Measurements from ENCODE around the gene CES3. TPM values are rescaled to one million over a fixed set of nuclear protein-coding genes. Genes with fewer than 3 reads are reported as not detected.
"Not testable (repeated sequence)": the region's sequence is repeated elsewhere in the genome, so short reads cannot be mapped to it uniquely, and the experiment has no call there.

CES3 gene
- total RNA-seq, 1 experiment from 2014 or later, result 3.7 TPM

DNA sequence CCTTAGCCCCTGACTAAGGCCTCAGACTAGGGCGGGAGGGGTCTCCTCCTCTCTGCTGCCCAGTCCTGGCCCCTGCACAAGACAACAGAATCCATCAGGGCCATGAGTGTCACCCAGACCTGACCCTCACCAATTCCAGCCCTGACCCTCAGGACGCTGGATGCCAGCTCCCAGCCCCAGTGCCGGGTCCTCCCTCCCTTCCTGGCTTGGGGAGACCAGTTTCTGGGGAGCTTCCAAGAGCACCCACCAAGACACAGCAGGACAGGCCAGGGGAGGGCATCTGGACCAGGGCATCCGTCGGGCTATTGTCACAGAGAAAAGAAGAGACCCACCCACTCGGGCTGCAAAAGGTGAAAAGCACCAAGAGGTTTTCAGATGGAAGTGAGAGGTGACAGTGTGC lies 12.7 kb downstream of the CES3 start:
- no peak overlapping the region for H2BK20ac ChIP-seq (ENCODE audit: low read depth, low read length, poor library complexity, severe bottlenecking)
- no peak overlapping the region for H4K5ac ChIP-seq (ENCODE audit: insufficient read length, low read depth, low read length)
- Mint-ChIP-seq H3K9me3 (no peaks in the 10 kb centered on the region; a peak in 1 of 5 replicates), H3K4me1 (peaks cover 10 to 12% of the 10 kb centered on the region in 2 experiments), H3K27me3 (ENCODE audit: low read depth) (peaks cover 7% of the 10 kb centered on the region), H3K4me3 (no peak overlapping the region), H3K27ac (no peak overlapping the region), H3K36me3 (ENCODE audit: insufficient read depth in 1 of 3, low read depth in 3 of 3) (no peaks in the 10 kb centered on the region)
- no peak overlapping the region for H2BK15ac ChIP-seq (ENCODE audit: low read depth, low read length)
- H3K9me3 ChIP-seq (ENCODE audit: control insufficient read depth, low read depth, low read length), result no peaks in the 10 kb centered on the region
- H3K23ac ChIP-seq (ENCODE audit: insufficient read length, low read depth, low read length), result no peak overlapping the region
- no peak overlapping the region for H3K4me2 ChIP-seq (ENCODE audit: insufficient read depth, insufficient read length, low read length)
- no peak overlapping the region for H3K14ac ChIP-seq (ENCODE audit: insufficient read depth, low read length)
- H3K79me2 ChIP-seq (ENCODE audit: insufficient read depth, low read length), result no peaks in the 10 kb centered on the region
- no peak overlapping the region for H3K56ac ChIP-seq (ENCODE audit: insufficient read length, low read depth, low read length)
- H3K9ac ChIP-seq (ENCODE audit: extremely low read depth, insufficient read length, low read length), result no peak overlapping the region
- H4K91ac ChIP-seq (ENCODE audit: insufficient read length, low read depth, low read length), result no peak overlapping the region
- H2BK120ac ChIP-seq (ENCODE audit: low read depth, low read length, poor library complexity, severe bottlenecking), result no peak overlapping the region
- no peak overlapping the region for H2BK5ac ChIP-seq (ENCODE audit: insufficient read length, low read length)
- no peaks in the 10 kb centered on the region for H4K20me1 ChIP-seq (ENCODE audit: control insufficient read depth, insufficient read depth, insufficient read length)
- TF ChIP-seq, protein P1, sequence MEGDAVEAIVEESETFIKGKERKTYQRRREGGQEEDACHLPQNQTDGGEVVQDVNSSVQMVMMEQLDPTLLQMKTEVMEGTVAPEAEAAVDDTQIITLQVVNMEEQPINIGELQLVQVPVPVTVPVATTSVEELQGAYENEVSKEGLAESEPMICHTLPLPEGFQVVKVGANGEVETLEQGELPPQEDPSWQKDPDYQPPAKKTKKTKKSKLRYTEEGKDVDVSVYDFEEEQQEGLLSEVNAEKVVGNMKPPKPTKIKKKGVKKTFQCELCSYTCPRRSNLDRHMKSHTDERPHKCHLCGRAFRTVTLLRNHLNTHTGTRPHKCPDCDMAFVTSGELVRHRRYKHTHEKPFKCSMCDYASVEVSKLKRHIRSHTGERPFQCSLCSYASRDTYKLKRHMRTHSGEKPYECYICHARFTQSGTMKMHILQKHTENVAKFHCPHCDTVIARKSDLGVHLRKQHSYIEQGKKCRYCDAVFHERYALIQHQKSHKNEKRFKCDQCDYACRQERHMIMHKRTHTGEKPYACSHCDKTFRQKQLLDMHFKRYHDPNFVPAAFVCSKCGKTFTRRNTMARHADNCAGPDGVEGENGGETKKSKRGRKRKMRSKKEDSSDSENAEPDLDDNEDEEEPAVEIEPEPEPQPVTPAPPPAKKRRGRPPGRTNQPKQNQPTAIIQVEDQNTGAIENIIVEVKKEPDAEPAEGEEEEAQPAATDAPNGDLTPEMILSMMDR (conservative IDR thresholded peaks at IDR 0.05), result no peak
- H3K27ac ChIP-seq (ENCODE audit: insufficient read length, low read depth, low read length), result no peak overlapping the region
- no peaks in the 10 kb centered on the region for H3K23me2 ChIP-seq (ENCODE audit: insufficient read length, low read depth, low read length, poor library complexity, severe bottlenecking)
- H2BK12ac ChIP-seq (ENCODE audit: insufficient read length, low read depth, low read length), result no peak overlapping the region
- H2AK5ac ChIP-seq (ENCODE audit: insufficient read length, low read length), result no peak overlapping the region
- H4K8ac ChIP-seq (replicated peaks; ENCODE audit: insufficient read length, low read depth, low read length), result no peak overlapping the region
- H3K27me3 ChIP-seq (ENCODE audit: insufficient read depth, low read length), result no peaks in the 10 kb centered on the region
- no peak overlapping the region for H2AFZ ChIP-seq (ENCODE audit: low read length)
- H3K4me1 ChIP-seq (ENCODE audit: insufficient read depth, low read length), result no peaks in the 10 kb centered on the region; the same call in 1 of the 2 replicates
- H3K18ac ChIP-seq (ENCODE audit: insufficient read length, low read depth, low read length), result no peak overlapping the region
- DNase-seq, result no peak
- no CpG with 5 or more reads among the region's 6 CpGs for WGBS (ENCODE audit: extremely low coverage, insufficient read length, low lambda C conversion rate)
- H3K4ac ChIP-seq (ENCODE audit: low read depth, low read length), result no peak overlapping the region
- H3K79me1 ChIP-seq (ENCODE audit: insufficient read depth, low read depth, low read length, poor library complexity, severe bottlenecking), result no peaks in the 10 kb centered on the region
- no peak overlapping the region for H3T11ph ChIP-seq (ENCODE audit: low read length)

DNA sequence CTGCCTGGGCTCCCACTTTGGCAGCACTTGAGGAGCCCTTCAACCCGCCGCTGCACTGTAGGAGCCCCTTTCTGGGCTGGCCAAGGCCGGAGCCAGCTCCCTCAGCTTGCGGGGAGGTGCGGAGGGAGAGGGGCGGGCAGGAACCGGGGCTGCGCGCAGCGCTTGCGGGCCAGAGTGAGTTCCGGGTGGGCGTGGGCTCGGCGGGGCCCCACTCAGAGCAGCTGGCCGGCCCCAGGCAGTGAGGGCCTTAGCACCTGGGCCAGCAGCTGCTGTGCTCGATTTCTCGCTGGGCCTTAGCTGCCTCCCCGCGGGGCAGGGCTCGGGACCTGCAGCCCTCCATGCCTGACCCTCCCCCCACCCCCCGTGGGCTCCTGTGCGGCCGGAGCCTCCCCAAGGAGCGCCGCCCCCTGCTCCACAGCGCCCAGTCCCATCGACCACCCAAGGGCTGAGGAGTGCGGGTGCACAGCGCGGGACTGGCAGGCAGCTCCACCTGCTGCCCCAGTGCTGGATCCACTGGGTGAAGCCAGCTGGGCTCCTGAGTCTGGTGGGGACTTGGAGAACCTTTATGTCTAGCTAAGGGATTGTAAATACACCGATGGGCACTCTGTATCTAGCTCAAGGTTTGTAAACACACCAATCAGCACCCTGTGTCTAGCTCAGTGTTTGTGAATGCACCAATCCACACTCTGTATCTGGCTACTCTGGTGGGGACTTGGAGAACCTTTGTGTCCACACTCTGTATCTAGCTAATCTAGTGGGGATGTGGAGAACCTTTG lies 13.3 kb downstream of the CES3 start:
- not testable (repeated sequence) for H4K8ac ChIP-seq (replicated peaks; ENCODE audit: insufficient read length, low read depth, low read length); H2BK15ac ChIP-seq (ENCODE audit: low read depth, low read length); H3K27ac ChIP-seq (ENCODE audit: insufficient read length, low read depth, low read length); H3K36me3 Mint-ChIP-seq (ENCODE audit: insufficient read depth in 1 of 3, low read depth in 3 of 3); H2BK120ac ChIP-seq (ENCODE audit: low read depth, low read length, poor library complexity, severe bottlenecking); H3K79me1 ChIP-seq (ENCODE audit: insufficient read depth, low read depth, low read length, poor library complexity, severe bottlenecking); DNase-seq; H3K4me1 ChIP-seq (ENCODE audit: insufficient read depth, low read length); H2AK5ac ChIP-seq (ENCODE audit: insufficient read length, low read length); H2AFZ ChIP-seq (ENCODE audit: low read length); H3K9me3 Mint-ChIP-seq; H2BK20ac ChIP-seq (ENCODE audit: low read depth, low read length, poor library complexity, severe bottlenecking); H3K9ac ChIP-seq (ENCODE audit: extremely low read depth, insufficient read length, low read length); H4K20me1 ChIP-seq (ENCODE audit: control insufficient read depth, insufficient read depth, insufficient read length); H3T11ph ChIP-seq (ENCODE audit: low read length); H3K4ac ChIP-seq (ENCODE audit: low read depth, low read length); H3K56ac ChIP-seq (ENCODE audit: insufficient read length, low read depth, low read length); H3K23ac ChIP-seq (ENCODE audit: insufficient read length, low read depth, low read length); H3K9me3 ChIP-seq (ENCODE audit: control insufficient read depth, low read depth, low read length); H4K91ac ChIP-seq (ENCODE audit: insufficient read length, low read depth, low read length); H3K79me2 ChIP-seq (ENCODE audit: insufficient read depth, low read length); H2BK12ac ChIP-seq (ENCODE audit: insufficient read length, low read depth, low read length); H3K14ac ChIP-seq (ENCODE audit: insufficient read depth, low read length); H3K27me3 Mint-ChIP-seq (ENCODE audit: low read depth); H4K5ac ChIP-seq (ENCODE audit: insufficient read length, low read depth, low read length); H2BK5ac ChIP-seq (ENCODE audit: insufficient read length, low read length); H3K18ac ChIP-seq (ENCODE audit: insufficient read length, low read depth, low read length); H3K4me3 Mint-ChIP-seq; H3K23me2 ChIP-seq (ENCODE audit: insufficient read length, low read depth, low read length, poor library complexity, severe bottlenecking); H3K27me3 ChIP-seq (ENCODE audit: insufficient read depth, low read length); H3K4me2 ChIP-seq (ENCODE audit: insufficient read depth, insufficient read length, low read length)
- peak overlapping the region in 1 of 3 experiments; percentile 72; a peak in 1 of 7 replicates for H3K27ac Mint-ChIP-seq
- WGBS (ENCODE audit: extremely low coverage, insufficient read length, low lambda C conversion rate), result no CpG with 5 or more reads among the region's 32 CpGs
- peaks cover 10 to 12% of the 10 kb centered on the region in 2 experiments for H3K4me1 Mint-ChIP-seq

Data from H9 (cell line).